Kasumi-1 (cell line): ENCODE data around the gene DEDD.

Experiments used
- DNase-seq, 2 experiments: peaks; one replicate each; lab custom pipeline; 2025; lab: John Stamatoyannopoulos, UW

The DEDD gene

DNA sequence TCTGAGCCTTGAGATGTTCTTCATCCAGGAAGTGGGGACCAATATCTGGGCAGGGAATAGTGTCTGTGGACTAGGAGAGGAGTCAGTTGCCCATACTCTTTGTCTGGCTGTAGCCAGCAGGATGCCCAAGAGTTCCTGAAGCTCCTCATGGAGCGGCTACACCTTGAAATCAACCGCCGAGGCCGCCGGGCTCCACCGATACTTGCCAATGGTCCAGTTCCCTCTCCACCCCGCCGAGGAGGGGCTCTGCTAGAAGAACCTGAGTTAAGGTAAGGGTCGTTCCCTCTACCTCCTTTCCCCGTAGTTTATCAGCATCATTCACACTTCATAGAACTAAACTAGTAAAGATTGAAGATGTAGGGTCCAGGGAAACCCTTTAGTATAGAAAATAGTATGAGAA lies 30.3 kb upstream of the DEDD start:
- no peak for DNase-seq

- no peak for DNase-seq
Measured at GRCh38 chr1:161162052-161162451, 29.6 kb upstream of the DEDD start.

DNA sequence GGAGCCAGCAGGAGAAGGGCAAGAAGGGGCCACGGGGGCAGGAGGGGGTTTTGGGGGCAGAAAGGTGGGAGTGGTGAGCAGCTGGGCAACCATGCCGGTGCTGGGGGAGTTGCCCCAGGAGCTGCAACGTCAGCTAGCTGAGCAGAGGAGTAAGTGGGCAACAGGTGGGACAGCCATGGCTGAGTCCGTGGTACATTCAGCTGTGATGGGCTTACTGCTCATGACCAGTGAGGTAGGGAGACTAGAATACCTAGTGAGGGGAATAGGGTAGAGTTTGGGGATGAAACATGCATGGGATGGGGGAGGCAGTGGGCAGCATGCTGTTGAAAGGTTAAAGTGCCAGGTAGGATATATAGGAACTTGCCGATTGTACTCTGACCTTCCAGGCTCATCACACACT lies 29.2 kb upstream of the DEDD start:
- DNase-seq: no peak

GRCh38 chr1:161160671-161161145 lies 28.2 kb upstream of the DEDD start:
- DNase-seq: no peak

DNA sequence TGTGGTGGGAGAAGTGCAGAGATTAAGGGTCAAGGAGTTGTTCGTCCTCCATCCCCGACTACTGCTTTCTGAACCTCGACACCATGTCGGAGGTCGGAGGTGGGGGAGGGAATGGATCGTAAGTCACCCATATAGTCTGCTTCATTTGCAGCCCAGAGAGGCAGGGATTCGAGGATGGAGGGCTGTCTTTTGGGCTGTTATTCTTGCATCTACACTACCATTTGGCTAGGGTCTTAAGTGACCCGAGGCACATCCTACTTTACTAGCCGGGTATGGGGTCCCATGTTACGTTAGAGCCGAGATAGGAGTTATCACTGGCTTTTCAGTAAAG lies 27.4 kb upstream of the DEDD start:
- no peak for DNase-seq

DNA sequence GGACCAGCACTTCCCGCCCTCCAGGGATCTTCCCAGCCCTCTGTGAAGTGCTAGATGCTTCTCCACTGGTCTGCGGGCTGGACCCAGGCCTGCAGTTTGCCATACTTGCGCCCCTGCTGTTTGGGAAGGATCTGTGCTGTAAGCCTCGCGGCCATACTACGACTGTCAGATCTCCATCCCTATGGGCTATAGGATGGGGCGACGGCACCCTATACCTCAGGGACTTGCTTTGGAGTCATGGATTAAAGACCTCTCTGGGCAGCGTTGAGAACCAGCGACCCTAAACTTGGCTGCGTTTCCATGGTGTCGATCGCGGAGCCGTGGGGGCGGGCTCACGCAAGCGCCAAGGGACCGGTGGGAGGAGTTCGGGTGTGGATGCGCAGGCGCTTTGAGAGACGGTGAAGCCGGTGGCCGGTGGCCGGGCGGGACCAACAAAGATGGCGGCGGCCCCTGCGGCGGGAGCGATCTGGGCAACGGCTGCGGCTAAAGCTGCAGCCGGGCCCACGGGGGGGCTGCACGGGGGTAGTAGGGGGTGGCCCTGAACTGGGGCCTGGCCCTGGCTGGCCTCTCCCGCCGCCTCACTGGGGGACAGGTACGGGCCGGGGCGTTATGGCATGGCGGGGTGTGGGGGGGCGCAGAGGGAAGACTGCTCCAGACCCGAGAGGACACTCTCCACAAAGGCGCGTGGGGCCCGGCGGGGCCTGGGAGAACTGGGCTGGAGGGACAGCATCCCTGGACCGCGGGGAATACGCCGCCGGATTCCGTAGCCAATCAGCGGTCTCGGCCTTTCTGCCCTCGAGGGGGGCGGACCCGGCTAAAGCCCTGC lies 26.8 kb upstream of the DEDD start, which contains the start of gene USP21:
TSS of gene USP21 (plus strand) at position 414 of the 826 bp plus-strand sequence. CDS start 1,141 bp downstream, outside the sequence.
- peak; percentile 90 to 93 for DNase-seq

GRCh38 chr1:161158316-161159010 lies 26.0 kb upstream of the DEDD start:
- no peak for DNase-seq

DNA sequence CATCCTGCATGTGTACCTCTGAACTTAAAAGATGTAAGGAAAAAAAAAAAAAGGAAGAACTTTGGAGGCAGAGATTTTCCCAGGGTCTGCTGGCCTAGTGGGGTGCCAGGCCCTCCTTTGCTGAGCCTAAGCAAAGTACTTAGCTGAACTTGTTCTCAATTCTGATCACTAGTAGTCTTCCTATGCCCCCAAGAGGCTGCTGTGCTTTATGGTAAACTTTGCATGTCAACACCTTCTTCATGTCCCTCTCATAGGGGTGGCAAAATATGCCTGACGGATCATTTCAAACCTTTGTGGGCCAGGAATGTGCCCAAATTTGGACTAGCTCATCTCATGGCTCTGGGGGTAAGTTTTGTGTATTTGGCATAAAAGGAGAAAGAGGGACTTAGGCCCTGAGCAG lies 25.4 kb upstream of the DEDD start:
- no peak for DNase-seq

- DNase-seq: peak; percentile 90 to 94
Measured at GRCh38 chr1:161153682-161154337, 21.3 kb upstream of the DEDD start, which contains the start of gene UFC1. UFC1 (plus strand) TSS chr1:161153978; CDS start chr1:161153998, 20 bp downstream.

DNA sequence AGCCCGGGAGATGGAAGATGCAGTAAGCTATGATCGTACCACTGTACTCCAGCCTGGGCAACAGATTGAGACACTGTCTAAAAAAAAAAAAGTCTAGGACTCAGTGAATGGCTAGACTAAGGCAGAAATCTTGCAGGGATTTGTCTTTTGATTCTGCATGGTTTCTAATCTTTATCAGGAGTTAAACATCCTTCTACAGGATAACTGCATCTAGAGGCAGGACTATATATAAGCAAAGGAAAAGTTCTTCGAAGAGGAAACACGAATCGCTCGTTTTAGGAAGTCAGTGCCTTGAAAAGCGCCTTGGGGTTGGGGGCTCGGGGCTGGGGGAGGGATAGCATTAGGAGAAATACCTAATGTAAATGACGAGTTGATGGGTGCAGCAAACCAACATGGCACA lies 20.7 kb upstream of the DEDD start:
- no peak for DNase-seq

DNA sequence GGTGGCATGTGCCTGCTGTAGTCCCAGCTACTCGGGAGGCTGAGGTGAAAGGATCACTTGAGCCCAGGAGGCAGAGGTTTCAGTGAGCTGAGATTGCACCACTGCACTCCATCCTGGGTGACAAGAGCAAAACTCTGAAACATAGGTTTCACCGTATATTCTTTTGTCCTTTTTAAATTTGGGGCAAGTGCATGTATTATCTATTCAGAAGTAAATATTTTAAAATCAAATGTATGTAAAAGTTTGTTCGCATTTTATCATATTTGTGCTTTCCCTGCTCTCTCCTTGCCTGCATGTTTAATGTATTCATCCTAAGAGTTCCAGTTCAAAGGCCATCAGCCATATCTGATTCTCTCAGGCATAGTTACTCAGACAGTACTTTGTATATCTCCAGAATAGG lies 13.4 kb upstream of the DEDD start:
- no peak for DNase-seq

DNA sequence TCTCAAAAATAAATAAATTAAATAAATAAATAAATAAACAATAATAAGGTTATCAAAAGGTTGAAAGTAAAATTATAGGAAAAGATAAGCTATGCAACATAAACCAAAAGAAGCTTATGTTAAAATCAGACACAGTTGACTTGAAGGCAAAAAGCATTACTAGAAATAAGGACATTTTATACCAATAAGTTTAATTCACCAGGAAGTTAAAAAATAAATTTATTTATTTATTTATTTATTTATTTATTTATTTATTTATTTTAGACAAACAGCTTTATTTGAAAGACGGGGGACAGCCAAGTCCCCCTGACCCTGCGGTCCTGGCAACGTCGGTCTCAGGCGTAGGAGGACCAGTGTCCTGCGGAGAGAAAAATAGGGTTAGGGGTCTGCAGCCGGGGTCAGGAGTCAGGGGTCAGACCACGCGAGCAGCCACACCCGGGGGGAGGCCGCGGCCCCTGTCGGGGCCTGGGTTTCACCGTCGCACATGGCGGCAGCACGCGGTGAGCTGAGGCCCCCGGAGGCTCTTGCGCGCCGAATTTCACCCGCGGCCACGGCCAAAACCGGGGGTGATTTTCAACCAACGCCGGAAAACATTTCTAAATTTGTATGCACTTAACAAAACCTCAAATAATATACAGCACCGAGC lies 8.4 kb upstream of the DEDD start:
- DNase-seq: no peak

DNA sequence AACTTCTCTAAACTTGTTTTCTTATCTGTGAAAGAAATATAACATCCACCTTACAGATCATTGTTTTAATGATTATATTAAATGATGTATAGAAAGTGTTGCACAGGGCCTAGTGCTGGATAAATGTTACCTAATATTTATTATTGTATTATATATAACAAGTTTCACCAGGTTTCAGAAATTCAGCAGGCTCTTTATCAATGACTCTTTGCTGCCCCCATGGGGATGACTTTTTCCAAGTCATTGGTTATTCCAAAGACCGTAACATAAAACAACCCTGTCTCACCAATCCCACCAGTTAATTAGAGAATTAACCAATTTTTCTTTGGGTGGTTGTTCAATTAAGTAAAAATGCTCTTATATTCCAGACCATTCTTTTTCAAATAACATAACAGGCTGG lies 7.3 kb upstream of the DEDD start:
- DNase-seq: peak; percentile 60 to 66

DNA sequence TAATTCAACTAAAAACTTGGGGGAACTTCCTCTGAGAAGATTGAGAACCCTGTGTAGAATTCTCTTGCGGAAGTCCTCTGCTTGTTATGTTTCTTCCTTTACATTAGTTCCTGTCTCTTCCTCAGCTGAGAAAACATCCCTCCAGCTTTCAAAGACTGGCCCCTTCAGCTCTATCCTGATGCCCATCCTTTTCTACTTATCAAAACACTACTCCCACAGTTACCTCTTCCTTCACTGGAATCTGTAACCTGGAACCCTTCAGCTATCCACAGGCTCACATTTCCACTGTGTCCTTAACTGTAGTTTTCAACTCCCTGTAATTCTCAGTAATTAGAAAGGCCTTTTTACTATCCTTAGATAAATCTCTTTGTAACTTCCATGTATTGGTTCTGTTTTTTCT lies 6.0 kb upstream of the DEDD start:
- no peak for DNase-seq

DNA sequence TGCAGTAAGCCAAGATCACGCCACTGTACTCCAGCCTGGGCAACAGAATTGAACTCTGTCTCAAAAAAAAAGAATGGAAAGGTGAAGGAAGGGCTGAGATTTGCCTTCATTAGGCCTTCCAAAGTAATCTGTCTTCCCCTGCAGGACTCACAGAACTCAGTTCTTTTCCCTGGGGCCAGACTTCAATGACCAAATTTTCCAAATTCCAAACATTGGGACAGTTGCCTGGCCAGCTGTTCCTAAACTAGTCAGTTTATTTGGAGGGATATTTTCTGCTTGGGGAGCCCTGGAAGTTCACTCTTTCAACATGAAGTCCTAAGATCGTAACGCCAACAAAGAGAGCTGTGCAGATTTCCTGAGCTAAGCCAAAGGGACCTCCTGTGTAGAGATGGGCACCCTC lies 5.4 kb upstream of the DEDD start:
- DNase-seq: no peak

GRCh38 chr1:161133220-161133740 lies 813 bp upstream of the DEDD start:
- DNase-seq: no peak

GRCh38 chr1:161131523-161132409 lies 701 bp downstream of the DEDD start:
- peak; percentile 24 to 34 for DNase-seq

DNA sequence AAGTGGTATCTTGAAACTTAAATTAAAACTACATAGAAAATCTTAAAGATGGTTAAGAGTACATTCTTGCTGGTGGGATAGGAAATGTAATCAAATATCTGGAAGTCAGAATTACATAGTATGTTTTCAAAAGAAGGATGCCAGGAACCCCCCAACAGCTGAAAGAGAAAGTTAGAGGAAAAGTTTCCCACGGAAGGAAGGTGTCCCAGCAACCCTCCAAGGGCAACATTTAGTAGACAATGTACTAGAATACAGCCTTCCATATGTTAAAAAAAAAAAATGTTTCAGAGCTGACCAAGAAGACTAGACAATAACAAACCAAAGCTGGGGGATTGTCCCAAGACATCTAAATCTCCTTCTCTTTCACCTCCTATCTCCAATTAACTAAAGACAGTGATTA lies 2.2 kb downstream of the DEDD start:
- DNase-seq: no peak

DNA sequence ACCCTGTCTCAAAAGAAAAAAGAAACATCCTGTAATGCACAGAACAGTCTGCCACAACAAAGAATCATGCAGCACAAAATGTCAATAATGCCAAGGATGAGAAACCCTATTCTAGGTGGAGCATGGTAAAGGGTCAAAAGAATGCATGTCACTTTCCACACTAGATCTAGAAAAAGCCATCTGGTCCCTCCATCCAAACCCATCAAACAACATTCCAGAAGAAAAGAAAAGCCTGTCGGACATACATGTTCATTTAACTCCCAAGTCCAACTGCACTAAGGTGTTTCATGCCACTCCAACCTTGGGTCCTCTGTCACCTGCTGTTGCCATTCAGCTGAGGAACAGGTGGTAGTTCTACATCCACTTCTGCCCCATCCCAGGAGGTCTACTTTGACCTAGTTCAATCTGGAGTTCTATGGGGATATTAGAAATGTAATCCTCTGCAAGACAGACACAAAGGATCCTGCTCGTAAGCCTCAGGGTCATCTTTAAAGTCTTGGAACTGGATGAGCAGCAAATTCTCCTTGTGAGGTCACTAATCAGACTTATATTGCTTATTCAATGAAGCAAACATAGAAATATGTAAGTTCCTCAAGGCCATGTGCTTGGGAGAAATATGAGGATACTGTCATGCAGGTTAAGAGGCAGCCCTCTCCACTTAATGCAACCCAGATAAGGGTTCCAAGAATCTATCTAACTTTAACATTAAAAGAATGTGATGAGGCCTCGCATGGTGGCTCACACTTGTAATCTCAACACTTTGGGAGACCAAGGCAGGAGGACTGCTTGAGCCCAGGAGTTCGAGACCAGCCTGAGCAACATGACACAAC lies 3.7 kb downstream of the DEDD start:
- no peak for DNase-seq

DNA sequence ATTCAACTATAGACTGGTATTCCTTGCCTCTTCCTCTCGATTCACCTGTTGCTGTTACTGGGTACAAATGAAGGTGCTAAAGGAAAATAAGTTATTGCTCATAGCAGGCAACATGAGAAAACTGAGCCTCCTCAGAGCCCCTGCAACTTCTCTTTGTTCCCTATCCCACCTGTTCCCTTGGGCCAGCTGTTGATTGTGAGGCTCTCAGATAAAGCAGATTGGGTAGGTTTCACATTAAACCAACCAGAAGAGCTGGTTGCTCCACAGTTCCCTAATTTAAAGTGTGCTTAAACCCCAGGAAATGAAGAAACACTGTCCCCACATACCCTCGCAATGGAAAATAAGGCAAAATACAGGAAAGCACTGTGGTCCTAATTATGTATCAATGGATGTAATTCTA lies 4.8 kb downstream of the DEDD start:
- peak; percentile 50 to 55 for DNase-seq
